ENCODE data around the gene KIF26B. TPM values are rescaled to one million over a fixed set of nuclear protein-coding genes. Genes with fewer than 3 reads are reported as not detected.
A peak's percentile ranks its signal among the peaks of the same experiment; 100 is the strongest.

KIF26B gene
- total RNA-seq, 4 donors from 2014 or later = 3.6 to 7.0 (median 5.2) TPM

DNA sequence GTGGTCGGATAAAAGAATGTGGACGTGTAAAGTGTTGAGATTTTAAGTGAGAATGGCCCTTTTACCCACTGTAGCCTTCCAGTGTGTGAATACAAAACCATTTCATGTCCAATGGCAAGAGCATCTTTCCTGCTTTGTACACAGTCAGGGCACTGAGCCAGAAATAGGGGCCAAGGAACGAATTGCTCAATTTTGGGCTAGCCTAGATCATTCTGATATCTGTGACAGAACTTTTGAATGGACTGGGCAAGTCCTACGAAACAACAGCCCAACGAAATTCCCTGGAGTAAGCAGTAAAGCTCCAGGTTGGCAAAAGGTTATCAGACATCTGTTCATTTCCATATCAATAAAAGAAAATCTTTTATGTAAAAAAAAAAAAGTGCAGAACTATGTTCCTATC lies 5.5 kb downstream of the KIF26B start:
- no peak overlapping the region for H3K4me3 ChIP-seq
- no peak overlapping the region for H3K27ac ChIP-seq
- H3K36me3 ChIP-seq = no peaks in the 10 kb centered on the region
- no peaks in the 10 kb centered on the region for H3K9me3 ChIP-seq
- H3K27me3 ChIP-seq = peaks cover 22% of the 10 kb centered on the region
- DNase-seq (ENCODE audit: low spot score in 2 of 2) = no peak
- H3K4me1 ChIP-seq = peaks cover 20% of the 10 kb centered on the region
- no peak for TF ChIP-seq POLR2A (IDR thresholded peaks at IDR 0.05)
- TF ChIP-seq, protein P1, sequence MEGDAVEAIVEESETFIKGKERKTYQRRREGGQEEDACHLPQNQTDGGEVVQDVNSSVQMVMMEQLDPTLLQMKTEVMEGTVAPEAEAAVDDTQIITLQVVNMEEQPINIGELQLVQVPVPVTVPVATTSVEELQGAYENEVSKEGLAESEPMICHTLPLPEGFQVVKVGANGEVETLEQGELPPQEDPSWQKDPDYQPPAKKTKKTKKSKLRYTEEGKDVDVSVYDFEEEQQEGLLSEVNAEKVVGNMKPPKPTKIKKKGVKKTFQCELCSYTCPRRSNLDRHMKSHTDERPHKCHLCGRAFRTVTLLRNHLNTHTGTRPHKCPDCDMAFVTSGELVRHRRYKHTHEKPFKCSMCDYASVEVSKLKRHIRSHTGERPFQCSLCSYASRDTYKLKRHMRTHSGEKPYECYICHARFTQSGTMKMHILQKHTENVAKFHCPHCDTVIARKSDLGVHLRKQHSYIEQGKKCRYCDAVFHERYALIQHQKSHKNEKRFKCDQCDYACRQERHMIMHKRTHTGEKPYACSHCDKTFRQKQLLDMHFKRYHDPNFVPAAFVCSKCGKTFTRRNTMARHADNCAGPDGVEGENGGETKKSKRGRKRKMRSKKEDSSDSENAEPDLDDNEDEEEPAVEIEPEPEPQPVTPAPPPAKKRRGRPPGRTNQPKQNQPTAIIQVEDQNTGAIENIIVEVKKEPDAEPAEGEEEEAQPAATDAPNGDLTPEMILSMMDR (IDR thresholded peaks at IDR 0.05) = no peak
- TF ChIP-seq EP300 (IDR thresholded peaks at IDR 0.05) = no peak
- no peak for TF ChIP-seq POLR2AphosphoS5 (IDR thresholded peaks at IDR 0.05)
- WGBS = 42% methylated on average over 5 of the region's 5 CpGs

DNA sequence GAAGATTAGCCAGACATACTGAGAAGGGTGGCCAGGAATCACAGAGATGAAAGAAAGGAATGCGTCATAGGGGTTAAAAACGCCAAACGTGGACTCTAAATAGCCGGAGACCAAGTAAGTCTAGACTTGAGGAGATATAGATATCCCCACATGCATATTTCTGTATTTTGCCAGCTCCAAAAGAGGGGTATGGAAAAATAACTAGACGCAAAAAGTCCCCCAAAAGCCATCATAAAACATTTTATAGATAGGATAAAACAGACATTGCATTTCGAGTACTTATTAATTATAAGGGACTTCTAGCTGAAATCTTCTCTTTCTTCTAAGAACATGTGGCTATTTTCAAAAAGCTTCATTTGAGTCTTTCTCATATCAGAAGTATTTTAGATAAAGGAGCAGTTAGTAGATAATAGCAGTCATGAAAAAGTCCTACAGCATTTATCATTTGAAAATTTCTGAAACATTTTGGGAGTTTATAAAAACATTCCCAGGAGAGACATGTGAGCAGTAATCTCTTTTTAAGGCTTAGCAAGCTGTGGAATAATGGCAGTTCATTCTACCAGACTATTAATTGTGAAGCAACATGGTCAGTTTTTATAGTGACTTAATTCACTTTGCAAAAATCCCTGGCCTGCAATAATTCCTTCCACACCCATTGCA lies 6.1 kb downstream of the KIF26B start:
- no peaks in the 10 kb centered on the region for H3K9me3 ChIP-seq
- no peak for TF ChIP-seq POLR2AphosphoS5 (IDR thresholded peaks at IDR 0.05)
- TF ChIP-seq, protein P1 (IDR thresholded peaks at IDR 0.05) = no peak
- TF ChIP-seq POLR2A (IDR thresholded peaks at IDR 0.05) = no peak
- TF ChIP-seq EP300 (IDR thresholded peaks at IDR 0.05) = no peak
- H3K4me1 ChIP-seq = peaks cover 14% of the 10 kb centered on the region
- no peak for DNase-seq (ENCODE audit: low spot score in 2 of 2)
- no peak overlapping the region for H3K4me3 ChIP-seq
- no peak overlapping the region for H3K27ac ChIP-seq
- H3K27me3 ChIP-seq = peaks cover 20% of the 10 kb centered on the region
- WGBS = 62% methylated on average over 6 of the region's 6 CpGs
- no peaks in the 10 kb centered on the region for H3K36me3 ChIP-seq

DNA sequence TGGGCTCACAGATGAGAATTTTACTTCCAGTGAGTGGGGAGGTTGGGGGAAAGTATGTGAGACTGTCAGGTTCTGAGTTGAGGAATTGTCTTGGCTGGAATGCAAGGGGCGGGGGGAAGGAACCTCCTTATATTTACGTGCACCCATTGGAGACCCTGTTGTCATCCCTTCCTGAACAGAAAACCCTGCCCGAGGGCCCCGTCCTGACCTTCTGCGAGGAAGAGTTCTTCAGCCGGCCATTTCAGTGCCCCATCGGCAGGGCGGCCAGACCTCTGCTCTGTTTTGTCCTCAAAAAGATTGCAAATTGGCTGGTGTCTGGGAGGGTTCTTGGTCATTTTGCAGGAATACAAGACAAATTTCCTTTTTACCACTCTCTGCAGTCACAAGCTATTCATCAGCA lies 7.1 kb downstream of the KIF26B start:
- Histone ChIP-seq H3K36me3 (no peaks in the 10 kb centered on the region), H3K9me3 (no peaks in the 10 kb centered on the region), H3K4me1 (peaks cover 4% of the 10 kb centered on the region), H3K27ac (no peak overlapping the region), H3K4me3 (no peak overlapping the region), H3K27me3 (peaks cover 16% of the 10 kb centered on the region)
- TF ChIP-seq POLR2AphosphoS5 (IDR thresholded peaks at IDR 0.05) (no peak), EP300 (IDR thresholded peaks at IDR 0.05) (no peak), POLR2A (IDR thresholded peaks at IDR 0.05) (no peak)
- TF ChIP-seq, protein P1 (IDR thresholded peaks at IDR 0.05) = no peak
- DNase-seq (ENCODE audit: low spot score in 2 of 2) = no peak
- 80% methylated on average over 8 of the region's 8 CpGs for WGBS

DNA sequence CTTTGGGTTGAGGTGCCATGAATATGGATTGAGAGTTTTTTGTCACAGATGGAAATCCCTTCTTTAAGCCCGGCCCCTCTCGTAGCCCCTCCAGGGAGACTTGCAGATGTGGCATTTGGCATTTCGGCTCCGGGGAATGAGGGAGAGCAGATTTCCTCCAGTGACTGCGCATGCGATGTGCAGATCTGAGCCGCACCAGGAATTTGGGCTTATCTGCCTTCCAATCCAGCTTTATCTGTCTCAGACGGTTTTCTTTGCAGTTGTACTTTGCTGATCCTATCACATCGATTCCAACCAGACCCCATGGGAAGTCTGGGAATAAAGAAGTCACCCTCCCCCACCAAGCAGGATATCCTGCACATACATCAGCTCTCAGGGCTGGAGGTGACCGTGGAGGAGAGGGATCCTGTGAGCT lies 11.7 kb downstream of the KIF26B start:
- peak overlapping the region; percentile 30 for H3K4me3 ChIP-seq
- H3K36me3 ChIP-seq = no peaks in the 10 kb centered on the region
- no peak overlapping the region for H3K27ac ChIP-seq
- no peak for TF ChIP-seq POLR2AphosphoS5 (IDR thresholded peaks at IDR 0.05)
- TF ChIP-seq POLR2A (IDR thresholded peaks at IDR 0.05) = no peak
- TF ChIP-seq, protein P1 (IDR thresholded peaks at IDR 0.05) = no peak
- no peak for TF ChIP-seq EP300 (IDR thresholded peaks at IDR 0.05)
- H3K4me1 ChIP-seq = no peaks in the 10 kb centered on the region
- peaks cover 3% of the 10 kb centered on the region for H3K27me3 ChIP-seq
- no peaks in the 10 kb centered on the region for H3K9me3 ChIP-seq
- no peak for DNase-seq (ENCODE audit: low spot score in 2 of 2)
- 21% methylated on average over 10 of the region's 10 CpGs for WGBS

DNA sequence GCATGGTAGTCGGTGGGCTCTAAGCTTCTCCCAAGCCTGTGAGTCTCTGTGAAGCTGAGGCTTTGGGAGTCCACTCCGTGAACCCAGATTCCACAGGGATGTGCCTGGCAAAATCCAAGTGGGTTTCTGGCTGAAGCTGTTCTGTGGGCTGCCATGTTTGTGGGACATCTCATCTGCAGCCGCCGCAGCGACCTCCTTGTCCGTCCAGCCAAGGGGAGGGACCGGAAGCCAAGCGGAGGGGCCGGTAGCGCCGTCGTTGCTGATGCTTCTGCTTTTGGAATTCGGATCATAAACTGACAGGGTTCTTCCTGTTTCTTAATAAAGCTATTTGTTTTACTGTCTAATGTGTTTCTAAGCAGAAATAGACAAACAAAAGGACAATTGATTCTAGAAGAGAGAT lies 13.3 kb downstream of the KIF26B start:
- TF ChIP-seq EP300 (IDR thresholded peaks at IDR 0.05) (no peak), POLR2A (IDR thresholded peaks at IDR 0.05) (no peak), POLR2AphosphoS5 (IDR thresholded peaks at IDR 0.05) (no peak)
- TF ChIP-seq, protein P1 (IDR thresholded peaks at IDR 0.05) = no peak

More for the DNA sequence above, 13.3 kb downstream of the KIF26B start:
- Histone ChIP-seq H3K27ac (no peak overlapping the region), H3K4me1 (no peaks in the 10 kb centered on the region), H3K4me3 (no peak overlapping the region), H3K27me3 (peaks cover 3% of the 10 kb centered on the region), H3K9me3 (no peaks in the 10 kb centered on the region), H3K36me3 (no peaks in the 10 kb centered on the region)
- no peak for DNase-seq (ENCODE audit: low spot score in 2 of 2)
- WGBS = 64% methylated on average over 13 of the region's 13 CpGs

All from suprapubic skin (tissue), 4 donors.